Erythroblast (primary cell): ENCODE results near the gene REEP3.

ENCODE experiments used
- GATA1 ChIP-seq: IDR thresholded peaks from 2 replicates; pipeline ENCODE4 v1.6.1; 2011; ENCODE audit warnings: low read depth, mild to moderate bottlenecking, control low read depth, low read length, moderate library complexity
- POLR2A ChIP-seq: IDR thresholded peaks from 2 replicates; pipeline ENCODE4 v1.6.1; 2011; ENCODE audit warnings: mild to moderate bottlenecking, low read length

GRCh38 chr10:63642808-63643207, 121.6 kb downstream of the REEP3 start:
- TF ChIP-seq POLR2A = no peak
- no peak for TF ChIP-seq GATA1
